Activated CD4-positive, alpha-beta T cell treated with anti-CD3 and anti-CD28 coated beads for 1 hour (primary cell): ENCODE measurements around the gene CLDN24.

Experiments used
- DNase-seq: peaks from one replicate; pipeline ENCODE4 v3.0.0-alpha.2; 2020

Gene CLDN24

DNA sequence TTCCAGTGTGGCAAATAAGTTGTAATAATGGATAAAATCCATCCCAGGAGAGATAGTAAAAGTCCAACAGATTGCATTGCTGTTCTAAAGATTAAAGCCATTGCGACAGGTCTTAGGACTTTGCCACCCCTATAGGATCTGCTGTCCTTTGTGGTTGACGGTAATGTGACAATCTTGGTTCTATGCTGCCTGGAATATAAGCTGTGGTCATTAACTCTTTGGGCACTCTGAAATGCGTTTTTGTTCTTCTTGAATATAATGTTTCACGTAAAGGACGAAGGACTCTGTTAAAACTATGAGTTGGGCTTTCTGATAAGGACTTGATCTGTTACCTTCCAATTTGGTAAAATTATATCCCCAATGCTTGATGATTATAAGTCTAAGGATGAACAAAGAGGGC, at the start of gene CLDN24:
CLDN24 (minus strand) TSS at position 101 of the 400 bp plus-strand sequence; CDS start at position 101, 0 bp downstream.
- DNase-seq = no peak

DNA sequence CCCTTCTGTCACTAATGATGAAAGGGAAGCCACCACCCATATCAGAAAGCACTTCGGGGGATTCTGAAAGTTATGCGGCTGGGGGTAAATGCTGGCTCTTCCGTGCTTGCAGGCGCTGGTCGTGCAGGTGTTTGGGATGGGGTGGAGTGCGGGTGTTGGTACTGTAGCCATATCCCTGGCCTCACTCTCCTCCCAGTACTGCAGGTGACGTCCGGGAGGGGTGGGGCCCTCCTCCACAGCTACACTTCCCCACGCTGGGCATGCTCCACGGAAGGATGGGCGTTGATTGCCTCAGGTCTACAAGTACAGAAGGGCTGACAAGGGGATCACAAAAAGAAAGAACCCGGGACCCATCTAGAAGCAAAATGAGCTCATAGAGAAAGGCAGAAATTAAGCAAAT, 48.6 kb upstream of the CLDN24 start:
- no peak for DNase-seq

GRCh38 chr4:183369073-183369472, 46.8 kb upstream of the CLDN24 start:
- DNase-seq = no peak

DNA sequence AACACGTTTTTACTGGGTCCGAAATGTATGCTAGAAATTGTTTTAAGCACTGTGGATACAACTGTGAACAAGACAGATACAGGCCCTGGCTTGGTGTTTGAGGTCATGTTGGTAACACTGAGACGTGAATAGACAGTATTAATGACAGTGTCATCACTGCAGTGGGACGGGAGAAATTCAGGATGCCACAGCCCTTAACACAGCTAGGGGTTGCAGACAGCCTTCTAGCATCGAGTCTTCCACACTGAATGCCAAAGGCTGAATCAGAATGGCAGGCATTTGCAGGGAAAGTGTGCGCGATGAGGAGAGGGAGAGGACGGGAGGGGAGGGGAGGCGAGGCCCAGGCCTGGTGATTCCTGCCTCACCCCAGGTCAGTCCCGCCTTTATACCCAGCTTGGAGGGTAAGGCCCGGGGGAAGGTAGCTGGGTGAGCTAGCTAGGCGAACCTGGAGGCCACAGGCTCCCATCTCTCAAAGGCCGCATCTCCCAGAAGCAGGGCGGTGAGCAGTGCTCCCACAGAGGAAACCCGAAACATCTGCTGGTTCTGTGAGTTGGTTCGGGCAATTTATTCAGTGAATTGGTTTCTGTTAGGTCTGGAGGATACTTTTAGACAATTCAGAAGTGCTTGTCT, 44.1 kb upstream of the CLDN24 start:
- DNase-seq = no peak

DNA sequence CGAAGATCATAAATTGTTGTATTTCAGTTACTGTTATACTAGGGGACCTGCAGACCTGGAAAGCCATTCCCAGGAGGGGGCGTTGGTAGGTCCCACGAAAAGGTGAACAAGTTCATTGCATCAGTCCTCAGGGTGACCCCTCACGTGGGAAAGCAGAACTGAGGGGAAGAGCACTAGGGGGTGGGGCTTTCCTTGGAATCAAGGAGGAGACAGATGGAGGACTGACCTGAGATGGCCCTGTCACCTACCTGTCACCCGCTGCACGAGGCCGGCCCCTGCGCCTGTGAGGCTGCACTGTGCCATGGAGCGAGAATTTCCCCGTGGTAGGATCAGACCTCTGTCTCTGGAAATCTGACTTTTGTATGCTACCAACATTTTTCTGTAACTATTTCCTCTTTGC, 41.8 kb upstream of the CLDN24 start:
- no peak for DNase-seq

- DNase-seq = no peak
These were observed 40.8 kb upstream of the CLDN24 start for GRCh38 chr4:183362916-183363542.

GRCh38 chr4:183362036-183362435, 39.8 kb upstream of the CLDN24 start:
- no peak for DNase-seq

DNA sequence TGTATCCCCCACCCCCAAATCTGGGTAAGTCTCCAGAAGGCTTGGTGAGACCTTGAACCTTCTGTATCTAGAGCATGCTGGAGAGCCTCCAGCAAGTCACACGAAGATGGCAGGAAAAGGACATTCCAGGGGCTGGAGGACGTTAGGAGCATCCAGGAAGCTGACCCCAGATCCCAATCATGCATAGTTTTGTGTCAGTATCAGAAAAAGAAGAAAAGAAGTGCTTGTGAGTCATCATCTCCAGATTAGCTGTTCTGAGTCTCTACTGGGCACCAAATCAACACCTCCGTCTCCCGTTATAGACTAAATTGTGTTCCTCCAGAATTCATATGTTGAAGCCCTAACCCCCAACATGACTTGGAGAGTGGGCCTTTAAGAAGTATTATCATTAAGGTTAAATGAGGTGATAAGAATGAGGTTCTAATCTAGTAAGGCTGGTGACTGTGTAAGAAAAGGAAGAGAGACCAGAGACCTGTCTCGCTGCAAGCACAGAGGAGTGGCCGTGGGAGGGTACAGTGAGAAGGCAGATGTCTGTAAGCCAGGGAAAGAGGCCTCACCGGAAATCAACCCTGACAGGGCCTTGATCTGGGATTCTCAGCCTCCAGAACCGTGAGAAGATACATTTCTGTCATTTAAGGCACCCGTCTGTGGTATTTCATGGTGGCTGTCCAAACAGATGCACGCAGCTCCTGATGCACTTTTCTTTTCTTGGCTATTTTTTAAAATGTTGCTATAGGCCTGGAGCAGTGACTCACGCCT, 38.1 kb upstream of the CLDN24 start:
- DNase-seq = no peak

DNA sequence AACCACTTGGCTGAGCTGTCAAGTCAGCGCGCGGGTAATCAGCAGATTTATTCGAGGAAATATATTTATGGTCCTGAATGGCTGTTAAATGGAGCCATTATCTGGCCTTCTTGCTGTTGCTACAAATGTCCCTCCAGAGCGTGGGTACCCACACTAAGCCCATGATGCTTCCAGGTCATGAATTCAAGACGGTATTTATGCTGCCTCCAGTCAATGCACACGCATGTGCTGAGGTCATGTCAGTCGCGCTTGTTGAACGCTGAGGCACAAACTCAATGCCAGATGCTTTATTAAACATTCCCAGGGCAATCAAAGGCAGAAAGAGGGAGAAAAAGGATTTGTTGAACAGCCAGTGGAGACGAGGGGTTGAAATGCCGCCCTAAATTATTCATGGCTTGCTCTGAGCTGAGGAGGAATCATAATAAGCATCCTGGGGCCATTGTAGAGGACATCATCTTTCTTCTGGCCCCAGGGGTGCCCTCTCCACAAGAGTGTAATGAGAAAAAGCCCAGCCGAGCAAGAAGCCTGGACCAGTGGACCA, 36.1 kb upstream of the CLDN24 start:
- DNase-seq = no peak

DNA sequence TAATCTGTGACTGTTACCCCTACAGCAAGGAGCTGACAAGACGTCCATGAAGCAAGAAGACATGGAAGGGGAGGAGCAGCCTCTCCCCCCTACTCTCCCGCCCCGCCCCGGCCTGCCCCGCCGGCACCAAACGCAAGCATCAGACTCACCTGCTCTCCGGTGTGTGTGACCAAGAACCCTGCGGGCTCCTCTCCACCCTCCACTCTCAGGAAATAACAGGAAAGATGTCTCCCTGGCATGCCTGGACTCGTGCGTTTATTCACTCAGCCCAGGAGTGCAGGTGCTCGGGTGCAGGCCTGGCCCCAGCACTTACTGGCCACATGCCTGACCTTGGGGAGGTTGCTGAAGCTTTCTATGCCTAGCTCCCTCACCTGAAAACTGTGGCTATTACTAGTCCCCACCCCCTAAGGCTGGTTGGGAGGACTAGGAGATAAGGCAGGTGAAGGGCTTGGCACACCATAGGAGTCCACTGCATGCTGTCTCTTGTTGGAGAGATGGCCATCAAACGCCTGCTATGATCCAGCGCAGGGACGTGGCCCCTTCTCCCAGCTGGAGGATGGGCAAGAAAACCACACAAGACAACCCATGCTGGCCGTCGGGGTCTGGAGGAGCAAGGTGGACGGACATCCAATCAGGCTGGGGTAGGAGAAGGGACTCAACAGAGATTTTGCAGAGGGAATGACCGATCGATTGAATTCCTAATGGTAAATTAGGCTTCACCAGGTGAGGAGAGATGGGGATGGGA, 34.9 kb upstream of the CLDN24 start:
- DNase-seq = no peak

- no peak for DNase-seq
These were observed 34.1 kb upstream of the CLDN24 start for GRCh38 chr4:183356173-183356830.

GRCh38 chr4:183355405-183355804, 33.2 kb upstream of the CLDN24 start:
- DNase-seq = no peak

GRCh38 chr4:183354219-183354618, 32.0 kb upstream of the CLDN24 start:
- no peak for DNase-seq

DNA sequence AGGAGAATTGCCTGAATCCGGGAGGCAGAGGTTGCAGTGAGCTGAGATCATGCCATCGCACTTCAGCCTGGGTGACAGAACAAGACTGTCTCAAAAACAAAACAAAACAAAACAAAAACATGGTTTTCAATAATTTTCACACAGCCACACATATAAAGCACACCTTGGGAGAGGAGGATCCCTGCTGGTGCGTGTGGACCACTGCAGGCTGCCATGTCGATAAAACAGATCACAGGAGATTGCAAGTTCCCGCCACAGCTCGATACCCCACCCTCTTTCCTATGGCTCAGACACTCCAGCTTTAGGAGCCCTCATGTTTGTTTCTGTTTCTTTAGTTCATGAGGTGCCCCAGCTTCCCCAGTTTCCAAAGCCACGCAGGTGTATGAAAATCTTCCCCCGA, 31.3 kb upstream of the CLDN24 start:
- no peak for DNase-seq

GRCh38 chr4:183352546-183352945, 30.3 kb upstream of the CLDN24 start:
- no peak for DNase-seq

GRCh38 chr4:183350317-183351071, 28.3 kb upstream of the CLDN24 start:
- DNase-seq = no peak

DNA sequence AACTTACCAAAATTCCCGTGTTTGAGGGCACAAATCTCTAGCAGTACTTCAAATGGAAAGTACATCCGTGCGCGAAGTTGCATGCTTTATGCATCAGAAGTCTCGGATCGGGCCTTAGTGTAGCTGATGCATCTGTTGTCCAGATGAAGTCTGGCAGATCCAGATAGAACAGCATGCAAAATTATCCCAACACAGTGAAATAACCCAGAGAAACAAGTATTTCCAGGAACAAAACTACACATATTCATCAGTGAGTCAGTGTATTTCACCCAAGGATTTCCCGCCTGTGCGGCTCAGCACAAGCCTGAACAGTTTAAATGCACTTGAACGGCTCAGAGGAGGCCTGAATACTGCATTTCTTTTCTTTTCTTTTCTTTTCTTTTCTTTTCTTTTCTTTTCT, 27.4 kb upstream of the CLDN24 start:
- DNase-seq = no peak

GRCh38 chr4:183348706-183349659, 26.8 kb upstream of the CLDN24 start:
- DNase-seq = no peak

GRCh38 chr4:183348136-183348535, 25.9 kb upstream of the CLDN24 start:
- DNase-seq = no peak

DNA sequence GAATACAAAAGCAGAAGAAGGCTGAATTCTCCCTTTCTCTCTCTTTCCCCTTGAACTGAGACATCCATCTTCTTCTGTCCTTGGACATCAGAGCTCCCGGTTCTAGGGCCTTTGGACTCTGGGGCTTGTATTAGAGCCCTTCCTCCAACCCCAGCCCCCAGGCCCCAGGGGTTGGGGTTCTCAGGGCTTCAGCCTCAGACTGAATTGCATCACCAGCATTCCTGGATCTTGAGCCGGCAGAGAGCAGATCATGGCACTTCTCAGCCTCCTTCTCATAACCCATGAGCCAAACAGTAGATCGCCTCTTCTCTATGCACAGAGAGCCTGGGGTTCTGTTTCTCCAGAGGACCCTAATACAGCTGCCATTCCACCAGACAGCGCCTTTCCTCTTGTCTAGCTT, 25.3 kb upstream of the CLDN24 start:
- DNase-seq = no peak

DNA sequence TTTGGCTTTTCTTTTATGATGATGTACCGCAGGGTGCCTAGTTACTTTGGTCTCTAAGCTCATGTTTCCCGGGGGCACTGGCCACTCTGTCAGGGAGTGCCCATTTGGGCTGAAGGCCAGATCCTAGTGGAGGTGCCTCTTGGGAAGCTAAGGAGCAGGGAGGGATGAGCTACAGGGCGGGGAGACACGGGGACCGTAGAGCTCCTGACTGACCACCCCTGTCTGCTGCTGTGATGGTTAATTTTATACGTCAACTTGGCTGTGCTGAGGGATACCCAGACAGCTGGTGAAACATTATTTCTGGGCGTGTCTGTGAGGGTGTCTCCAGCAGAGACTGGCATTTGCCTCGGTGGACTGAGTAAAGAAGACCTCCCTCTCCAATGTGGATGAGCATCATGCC, 24.9 kb upstream of the CLDN24 start:
- DNase-seq = no peak
